Stimulated activated CD4-positive, alpha-beta T cell treated with anti-CD3 and anti-CD28 coated beads, Interleukin-1b, Interleukin-23, amount 100 ng/mL, for 24 hours (primary cell): Measurements from ENCODE around the gene SYNE1.
"Not testable (repeated sequence)": the region's sequence is repeated elsewhere in the genome, so short reads cannot be mapped to it uniquely, and the experiment has no call there.

ENCODE experiments used
- DNase-seq, 4 experiments: peaks; one replicate each; pipeline ENCODE4 v3.0.0-alpha.2; 2020; ENCODE audit warnings: low read depth in 4 of 4, low spot score in 1 of 4

SYNE1 gene

DNA sequence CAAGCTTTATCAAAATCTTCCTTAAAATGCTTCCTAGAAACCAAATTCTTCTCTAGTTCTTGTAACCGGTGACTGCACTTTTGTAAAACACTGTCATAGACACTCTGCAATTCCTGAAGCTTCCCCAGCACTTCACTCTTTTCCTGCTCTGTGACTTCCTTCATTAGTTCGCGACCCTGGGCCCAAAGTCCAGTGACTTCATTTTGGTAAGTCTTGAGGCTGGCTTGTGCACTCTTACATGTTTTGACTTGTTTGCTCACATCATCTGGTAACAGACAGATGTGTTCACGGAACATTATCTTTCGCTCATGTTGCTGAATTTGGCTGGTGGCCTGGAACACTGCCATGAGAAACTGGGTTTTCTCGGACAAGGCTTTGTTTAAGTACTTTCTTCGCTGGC lies 306.2 kb downstream of the SYNE1 start:
- DNase-seq = no peak

DNA sequence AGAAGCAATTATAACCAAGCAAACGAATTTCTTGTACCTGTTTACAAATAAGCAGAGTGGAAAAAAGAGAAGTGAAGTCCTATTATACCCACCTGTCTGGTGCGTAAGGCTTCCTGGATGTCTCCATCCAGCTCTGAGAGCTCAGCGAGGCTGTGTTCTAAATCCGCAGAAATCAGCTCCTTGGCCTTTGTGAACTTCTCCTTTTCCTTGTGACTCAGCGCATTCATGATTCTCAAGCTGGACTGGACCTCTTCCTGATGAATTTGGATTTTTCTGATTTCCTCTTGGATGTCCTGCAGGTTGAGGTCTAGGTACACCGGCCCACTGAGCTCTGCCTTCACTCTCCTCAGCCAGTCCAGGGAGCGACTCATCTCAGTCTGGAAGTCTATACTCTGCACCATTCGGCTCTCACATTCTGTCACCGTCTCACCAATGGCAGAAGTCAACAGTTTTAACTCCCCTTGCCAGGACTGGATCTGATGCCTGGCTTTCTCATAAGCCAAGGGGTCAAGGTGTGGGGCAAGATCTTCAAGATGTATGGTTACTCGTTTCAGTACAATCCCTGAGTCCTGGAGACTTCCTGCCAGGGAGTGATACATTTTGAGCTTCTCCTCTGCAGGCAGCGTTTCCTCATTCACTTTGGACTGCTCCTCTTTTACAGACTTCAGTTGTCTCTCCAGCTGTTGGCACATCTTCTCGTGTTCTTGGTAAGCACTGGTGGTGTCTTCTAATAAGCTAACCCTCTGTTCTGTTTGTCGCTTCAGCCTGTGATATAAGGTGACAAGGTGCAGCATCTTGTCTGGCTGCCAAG lies 307.3 kb downstream of the SYNE1 start:
- DNase-seq = no peak

DNA sequence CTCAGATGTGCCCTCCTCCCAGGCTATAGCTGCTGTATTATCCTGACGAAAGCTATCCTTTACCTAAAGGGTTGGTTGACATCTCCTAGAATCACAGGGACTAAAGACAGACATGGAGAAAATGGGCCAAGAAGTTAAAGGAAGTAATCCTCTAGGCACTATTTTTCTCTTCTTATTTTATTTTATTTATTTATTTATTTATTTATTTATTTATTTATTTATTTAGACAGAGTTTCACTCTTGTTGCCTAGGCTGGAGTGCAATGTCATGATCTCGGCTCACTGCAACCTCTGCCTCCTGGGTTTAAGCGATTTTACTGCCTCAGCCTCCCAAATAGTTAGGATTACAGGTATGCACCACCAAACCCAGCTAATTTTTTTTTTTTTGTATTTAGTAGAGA lies 309.0 kb downstream of the SYNE1 start:
- not testable (repeated sequence) for DNase-seq

DNA sequence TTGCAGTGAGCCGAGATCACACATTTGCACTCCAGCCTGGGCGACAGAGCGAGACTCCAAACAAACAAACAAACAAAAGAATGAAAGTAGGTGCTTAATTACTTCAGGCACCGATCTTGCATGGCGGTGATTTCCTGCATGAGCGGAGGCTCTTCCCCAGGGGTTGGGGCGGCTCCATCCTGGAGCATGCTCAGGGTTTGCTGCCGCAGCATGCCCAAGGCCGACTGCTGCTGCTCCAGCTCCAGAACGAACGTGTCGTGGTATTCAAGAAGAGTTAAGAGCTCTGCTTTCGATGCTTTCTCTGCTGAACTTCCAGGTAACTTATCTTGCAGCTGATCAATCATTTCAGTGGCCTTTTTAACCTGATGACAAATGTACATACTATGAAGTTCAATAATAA lies 313.8 kb downstream of the SYNE1 start:
- DNase-seq = no peak

DNA sequence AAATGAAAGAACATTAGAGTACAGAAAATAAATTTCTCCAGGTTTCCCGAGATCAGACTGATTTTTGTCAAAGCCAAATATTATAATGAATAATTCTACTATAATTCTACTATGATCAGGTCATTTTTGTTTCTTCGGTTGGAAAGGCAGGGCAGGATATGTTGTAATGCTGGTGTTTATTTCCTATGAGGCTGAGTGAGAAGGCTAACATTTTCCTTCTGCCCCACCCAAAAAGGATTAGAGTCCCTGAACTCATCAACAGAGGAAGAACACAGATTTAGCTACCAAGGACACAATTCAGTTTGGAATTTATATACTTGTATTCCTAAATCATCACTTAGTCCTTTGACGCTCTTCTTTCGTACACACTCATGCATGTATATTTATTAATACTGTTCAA lies 318.9 kb downstream of the SYNE1 start:
- DNase-seq = no peak

DNA sequence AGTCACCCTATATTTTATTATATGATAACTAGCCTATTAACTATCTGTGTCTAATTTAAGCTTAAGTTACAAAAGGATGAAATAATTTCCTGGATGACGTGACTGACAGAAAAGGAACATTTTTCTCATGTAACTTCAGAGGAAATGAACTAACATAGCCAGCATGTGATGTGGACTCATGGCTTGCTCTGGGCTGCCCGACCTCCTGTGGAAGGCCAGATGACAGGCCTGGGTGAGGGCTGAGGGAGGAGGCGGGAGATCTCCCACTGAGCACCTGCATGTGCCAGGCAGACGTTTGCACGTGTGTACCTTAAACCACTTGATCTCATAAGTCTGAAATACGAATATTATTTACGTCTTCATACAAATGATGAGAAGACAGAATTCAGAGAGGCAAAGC lies 321.1 kb downstream of the SYNE1 start:
- DNase-seq = no peak

DNA sequence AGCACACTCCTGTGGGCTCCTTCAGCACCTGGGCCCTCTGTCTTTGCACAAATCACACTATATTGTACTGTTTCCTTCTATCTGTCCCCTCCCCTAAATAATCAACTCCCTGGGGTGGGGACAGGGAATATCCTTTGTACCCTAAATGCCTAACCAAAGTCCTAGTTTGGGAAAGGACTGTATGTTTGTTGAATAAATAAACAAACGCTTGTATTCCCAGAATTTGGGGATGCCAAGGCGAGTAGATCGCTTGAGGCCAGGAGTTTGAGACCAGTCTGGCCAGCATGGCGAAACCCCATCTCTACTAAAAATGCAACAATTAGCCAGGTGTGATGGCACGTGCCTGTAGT lies 322.7 kb downstream of the SYNE1 start:
- DNase-seq = no peak

DNA sequence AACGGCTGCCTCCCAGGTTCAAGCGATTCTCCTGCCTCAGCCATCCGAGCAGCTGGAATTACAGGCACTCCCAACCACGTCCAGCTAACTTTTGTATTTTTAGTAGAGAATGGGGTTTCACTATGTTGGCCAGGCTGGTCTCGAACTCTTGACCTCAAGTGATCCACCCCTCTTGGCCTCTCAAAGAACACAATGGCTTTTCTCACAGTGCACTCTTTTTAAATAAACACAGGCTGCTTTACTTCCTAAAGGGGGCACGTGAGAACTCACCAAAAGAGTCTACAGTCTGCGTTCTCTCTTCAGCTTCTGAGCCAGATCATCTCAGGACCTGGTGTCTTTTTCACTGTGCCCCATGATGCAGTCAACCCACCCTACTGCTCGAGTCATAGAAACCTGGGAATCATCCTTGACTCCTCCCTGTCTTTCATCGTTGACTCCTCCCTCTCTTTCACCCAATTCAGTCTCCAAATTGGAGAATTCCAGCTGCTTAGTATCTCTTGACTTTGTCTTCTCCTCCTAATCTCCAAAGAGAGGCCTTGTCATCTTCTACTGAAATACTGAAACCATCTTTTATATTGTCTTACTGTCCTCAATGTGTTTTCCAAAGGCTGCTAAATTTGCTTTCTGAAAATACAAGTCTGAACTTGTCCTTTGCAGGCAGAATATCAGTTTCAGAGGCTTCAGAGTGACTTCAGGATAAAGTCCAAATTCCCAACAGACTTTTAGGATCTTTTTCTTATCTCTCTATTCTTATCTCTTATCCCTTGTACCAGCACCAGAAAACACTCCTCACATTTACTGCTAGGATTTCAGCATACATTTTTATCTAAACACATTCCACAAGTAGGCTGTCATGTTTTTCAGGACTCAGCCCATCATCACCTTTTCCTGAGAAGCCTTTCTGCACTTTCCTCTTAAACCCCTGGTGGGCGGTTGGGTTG lies 323.4 kb downstream of the SYNE1 start:
- no peak for DNase-seq

DNA sequence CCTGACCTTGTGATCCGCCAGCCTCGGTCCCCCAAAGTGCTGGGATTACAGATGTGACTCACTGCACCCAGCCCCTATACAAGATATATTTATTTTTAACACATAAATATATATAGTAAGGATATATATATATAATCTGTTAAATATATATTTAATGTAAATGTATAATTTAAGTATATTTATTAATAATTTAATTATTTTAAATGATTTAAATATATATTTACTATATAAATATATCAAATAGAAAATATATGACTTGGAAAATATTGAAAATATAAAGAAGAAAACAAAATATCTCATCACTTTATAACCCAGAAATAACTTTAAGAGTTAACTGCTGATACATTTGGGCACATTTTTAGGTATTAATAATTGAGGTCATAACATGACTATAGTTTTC lies 324.7 kb downstream of the SYNE1 start:
- DNase-seq = no peak

DNA sequence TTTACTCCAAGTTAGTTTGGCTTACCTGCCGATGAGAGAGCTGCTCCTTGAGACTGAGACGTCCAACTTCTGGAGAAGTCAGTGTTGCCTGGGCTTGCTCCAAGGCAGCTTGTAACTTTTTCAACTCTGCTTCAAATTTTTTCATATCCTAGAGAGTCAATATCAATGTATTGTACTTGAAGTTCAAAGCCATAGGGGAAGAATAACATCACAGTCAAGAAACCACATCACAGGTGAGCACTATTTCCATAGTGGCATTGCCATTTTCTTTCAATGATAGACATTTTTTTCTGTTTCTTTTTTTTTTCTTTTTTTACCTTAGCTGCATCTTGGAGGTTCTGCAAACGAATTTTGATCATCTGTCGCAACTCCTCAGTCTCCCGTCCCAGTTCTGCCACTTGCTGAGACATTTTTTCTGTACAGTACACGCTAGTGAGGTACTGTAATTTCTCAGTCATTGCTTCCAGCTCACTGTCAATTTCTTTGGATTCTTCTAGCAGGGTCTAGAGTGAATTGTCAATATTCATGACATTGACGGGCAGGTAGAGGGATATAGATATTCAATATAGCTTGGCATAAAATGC lies 326.7 kb downstream of the SYNE1 start:
- DNase-seq = no peak

DNA sequence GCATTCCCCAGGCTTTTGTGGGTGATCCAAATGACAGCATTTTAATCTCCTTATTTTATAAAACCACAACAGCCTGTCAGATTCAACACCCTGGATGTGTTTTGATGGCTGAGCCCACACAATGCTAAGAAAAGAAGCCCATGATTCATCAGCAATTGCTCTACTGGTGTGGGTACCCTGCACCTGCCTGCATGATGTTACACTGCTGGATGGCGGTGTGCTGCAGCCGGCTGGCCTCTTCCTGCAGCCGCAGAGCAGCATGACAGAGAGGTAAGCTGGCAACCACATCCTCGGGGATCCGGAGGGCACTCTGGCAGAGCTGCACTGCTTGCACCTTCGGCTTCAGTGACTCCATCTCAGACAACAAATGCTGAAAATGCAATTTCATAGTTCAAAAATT lies 327.5 kb downstream of the SYNE1 start:
- DNase-seq = peak; percentile 10 to 41 (median 24)

DNA sequence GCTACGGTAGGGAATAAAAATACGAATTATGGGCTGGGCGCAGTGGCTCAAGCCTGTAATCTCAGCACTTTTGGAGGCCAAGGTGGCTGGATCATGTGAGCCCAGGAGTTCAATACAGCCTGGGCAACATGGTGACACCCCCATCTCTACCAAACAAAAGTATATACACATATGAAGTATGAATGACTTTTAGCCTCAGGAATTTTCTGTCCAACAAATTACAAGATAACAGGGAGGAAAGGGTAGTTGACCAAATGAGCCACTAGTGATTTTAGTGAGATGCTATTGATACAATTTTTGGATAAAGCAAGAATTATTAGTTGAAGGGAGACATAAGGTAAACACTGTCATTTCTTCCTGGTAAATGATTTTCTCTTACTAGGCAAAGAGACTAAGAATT lies 328.2 kb downstream of the SYNE1 start:
- no peak for DNase-seq

DNA sequence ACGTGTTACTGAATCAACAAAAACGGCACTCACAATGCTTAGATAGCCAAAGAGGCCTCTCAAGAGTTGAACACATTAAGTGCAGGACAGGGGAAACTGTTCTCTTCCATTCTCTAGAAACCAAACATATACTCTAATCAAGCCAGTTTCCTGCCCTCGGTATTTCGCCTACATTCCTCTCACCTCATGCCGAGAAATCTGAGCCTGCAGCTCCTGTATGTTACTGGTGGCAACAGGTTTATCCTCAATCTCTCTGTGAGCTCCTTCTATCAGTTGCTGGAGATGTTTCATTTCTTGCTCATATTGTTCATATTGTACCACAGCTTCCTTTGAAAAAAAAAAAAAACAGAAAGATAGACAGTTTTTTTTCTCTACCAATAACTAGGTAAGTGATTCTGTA lies 328.9 kb downstream of the SYNE1 start:
- no peak for DNase-seq

DNA sequence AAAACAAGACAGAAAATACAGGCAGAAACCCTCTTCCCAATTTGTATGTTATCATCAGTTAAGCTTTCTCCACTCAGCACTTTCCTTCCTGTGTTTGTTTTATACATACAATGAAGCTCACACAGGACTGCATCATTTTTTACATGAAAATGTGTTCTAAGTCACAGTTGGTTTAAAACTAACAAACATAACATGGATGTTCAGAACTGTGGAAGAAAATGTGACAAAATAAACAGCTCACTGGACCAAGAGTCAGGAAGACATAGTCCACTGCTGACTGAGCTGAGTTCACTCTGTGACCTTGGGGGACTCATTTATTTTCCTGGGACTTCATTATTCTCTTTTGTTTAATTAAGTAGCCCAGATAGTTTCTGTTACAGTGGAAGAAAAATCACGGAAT lies 331.5 kb downstream of the SYNE1 start:
- no peak for DNase-seq

DNA sequence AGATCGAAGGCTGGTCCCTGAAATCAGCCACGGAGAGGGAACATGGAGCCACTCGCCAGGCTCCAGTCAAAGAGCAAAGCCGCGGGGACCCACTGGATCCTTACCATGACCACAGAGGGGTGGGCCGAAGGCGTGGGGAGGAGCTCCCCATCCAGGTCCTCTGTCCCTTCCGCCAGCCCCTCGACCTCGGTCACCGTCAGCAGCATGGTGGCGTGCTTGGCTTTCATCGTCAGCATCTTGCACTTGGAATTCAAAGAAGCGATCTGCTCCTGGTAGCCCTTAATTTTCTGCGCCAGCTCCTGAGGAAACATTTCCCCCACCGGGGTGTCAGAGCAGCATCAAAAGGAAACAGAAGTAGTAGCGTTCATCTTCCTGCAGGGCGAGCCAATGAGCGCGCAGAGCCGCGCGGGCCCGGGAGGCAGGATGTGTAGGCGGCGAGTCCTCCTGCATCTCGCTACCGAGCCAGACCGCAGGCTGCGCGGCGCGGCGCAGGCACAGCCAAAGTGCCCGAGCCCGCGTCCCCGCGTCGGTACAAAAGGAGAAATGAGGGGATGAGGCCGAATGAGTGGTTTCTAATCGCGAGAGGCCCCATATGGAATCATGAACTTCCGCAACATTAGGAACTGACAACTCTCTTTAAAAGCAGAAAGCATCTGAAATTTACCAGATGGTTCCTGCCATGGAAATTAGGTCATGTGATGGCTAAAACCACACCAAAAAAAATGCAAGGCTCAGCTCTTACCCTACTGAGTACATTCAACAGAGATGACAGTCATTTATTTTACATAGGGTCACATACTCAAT lies 335.2 kb downstream of the SYNE1 start:
- peak; percentile 65 to 83 (median 76) for DNase-seq

DNA sequence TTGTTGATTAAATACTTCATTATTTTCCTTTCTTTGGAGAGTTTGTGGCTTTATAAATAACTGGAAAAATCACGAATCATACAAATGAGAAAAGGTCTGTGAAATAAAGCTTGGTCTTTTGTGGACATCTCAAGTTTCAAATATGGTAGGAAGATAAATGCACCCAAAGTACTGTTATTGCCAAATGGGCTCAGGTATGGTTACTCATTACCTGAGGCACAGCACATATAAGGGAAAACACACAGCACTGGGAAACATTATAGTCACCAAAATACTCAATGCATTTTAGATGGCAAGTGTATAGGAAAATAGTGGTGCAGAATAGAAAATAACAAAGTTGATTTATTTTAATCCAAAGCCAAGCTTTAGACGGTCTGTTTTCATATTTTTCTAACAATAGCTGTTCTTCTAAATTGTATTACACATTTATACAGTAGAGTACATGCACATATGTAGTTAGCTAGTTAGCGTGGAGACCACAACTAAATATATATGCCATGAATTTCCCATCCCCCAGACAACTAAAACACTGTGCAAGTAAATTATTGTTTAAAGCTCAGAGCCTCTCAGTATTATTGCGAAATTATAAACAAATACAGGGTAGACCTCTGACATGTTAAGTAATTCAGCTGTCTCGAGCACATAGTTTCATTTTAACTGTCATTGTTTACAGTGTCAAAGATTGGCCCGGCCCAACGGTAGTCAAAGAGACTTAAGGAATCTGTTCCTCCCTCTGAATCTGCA lies 336.0 kb downstream of the SYNE1 start:
- DNase-seq = no peak

DNA sequence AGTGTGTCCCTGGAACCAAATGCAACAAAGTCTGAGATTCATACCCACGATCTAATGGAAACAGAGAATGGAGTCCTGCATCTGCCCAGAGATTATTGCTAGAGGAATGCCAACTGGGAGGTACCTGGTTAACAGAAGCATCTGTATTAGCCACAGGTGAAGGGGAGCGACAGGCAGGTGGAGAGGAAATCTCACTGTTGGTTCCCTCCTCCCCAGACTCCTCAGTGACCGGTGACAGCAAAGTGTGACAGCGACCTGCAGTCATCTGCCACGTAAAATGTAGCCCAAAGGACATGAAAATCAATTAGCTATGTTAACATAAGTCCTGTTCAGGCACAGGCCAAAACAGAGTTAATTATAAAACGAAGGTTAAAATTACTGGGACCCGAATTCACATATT lies 336.6 kb downstream of the SYNE1 start:
- DNase-seq = no peak

DNA sequence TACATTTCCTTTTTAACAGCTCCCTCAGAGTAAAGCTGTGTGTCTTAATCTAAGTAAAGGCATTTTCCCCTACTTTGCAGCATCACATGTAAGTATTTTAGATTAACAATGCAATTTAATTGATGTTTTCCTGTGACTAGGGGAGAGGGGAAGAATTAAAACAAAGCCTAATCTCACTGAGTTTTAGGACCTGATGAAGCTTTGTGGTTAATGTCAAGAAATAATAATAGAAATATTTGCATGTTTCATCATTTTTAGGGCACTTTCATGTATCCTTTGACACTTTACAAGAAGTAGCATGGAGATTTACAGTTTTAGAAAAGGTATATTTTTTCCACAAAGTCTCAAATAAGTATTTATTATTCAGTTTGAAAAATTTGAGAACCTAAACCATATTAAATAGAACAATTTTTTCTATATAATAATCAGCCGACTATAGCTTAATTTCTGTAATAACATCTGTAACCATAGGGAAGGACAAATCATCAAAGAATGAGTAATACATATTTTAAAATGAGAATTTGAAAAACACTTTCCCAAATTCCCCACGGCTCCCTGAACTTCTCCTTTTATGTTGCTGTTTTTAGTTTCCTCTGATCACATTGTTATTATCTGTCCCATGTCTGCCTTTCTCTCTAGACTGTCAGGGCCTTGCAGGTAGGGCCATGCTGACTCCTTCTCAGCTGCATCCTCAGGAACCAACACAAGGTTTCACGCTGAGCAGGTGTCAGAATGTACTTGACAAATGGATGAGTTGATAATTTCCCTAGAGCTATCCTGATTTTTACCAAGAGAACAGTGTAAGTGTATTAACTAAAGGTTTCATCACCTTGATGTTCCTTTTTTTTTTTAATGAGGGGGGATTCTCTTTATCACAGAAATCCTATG lies 338.1 kb downstream of the SYNE1 start:
- DNase-seq = no peak

DNA sequence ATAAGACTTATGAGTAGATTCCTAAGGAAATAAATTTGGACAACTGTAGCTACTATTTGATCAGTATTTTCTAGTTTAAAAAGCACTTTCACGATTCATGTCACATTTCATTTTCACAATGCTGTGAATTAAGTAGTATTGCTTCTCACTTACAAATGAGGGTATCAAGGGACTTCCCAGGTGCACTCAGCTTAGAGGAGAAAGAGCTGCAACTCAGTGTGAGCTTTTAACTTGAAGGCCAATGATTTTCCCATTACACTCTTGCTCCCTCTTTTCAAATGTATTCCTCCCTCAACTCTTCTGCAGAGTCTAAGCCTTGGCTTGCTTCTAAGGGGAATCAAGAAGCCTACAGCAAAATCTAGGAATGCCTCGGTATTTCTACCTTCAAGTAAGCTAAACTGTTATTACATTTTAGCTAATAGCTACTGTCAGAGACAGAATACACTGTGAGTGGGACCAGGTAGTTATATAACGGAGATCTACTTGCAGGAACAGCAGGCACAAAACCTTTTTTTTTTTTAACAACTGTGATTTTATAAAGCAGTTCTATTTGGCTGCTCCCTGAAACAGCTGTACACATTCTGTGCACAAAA lies 339.0 kb downstream of the SYNE1 start:
- no peak for DNase-seq
